Epidermal melanocyte (primary cell): ENCODE results near the gene PIK3R6.

Experiments used
- DNase-seq: peaks from one replicate; pipeline ENCODE4 v3.0.0; 2011; ENCODE audit warnings: low spot score; ENCODE audit not compliant: insufficient read length

Gene PIK3R6

GRCh38 chr17:8754890-8755289, 112.6 kb downstream of the PIK3R6 start:
- no peak for DNase-seq

GRCh38 chr17:8753976-8754440, 113.5 kb downstream of the PIK3R6 start:
- no peak for DNase-seq

- no peak for DNase-seq
These were observed 114.1 kb downstream of the PIK3R6 start for GRCh38 chr17:8753136-8753975.
